ENCODE measurements around the gene CXCR1.
"Not testable (repeated sequence)": the region's sequence is repeated elsewhere in the genome, so short reads cannot be mapped to it uniquely, and the experiment has no call there.

Gene CXCR1

GRCh38 chr2:218166791-218167190, at the start of gene CXCR1:
Gene CXCR1 (minus strand): TSS chr2:218166962. CDS start chr2:218165211, 1,751 bp downstream.
- no peak for DNase-seq

GRCh38 chr2:218216336-218216673, 49.5 kb upstream of the CXCR1 start:
- no peak for DNase-seq

GRCh38 chr2:218214116-218214515, 47.4 kb upstream of the CXCR1 start:
- DNase-seq = no peak

GRCh38 chr2:218209078-218209477, 42.3 kb upstream of the CXCR1 start:
- DNase-seq = no peak

- no peak for DNase-seq
These were observed 35.5 kb upstream of the CXCR1 start for GRCh38 chr2:218202266-218202665.

- no peak for DNase-seq
These were observed 30.2 kb upstream of the CXCR1 start for GRCh38 chr2:218196974-218197373.

- no peak for DNase-seq
These were observed 28.1 kb upstream of the CXCR1 start for GRCh38 chr2:218194880-218195279.

- DNase-seq = no peak
These were observed 26.9 kb upstream of the CXCR1 start for GRCh38 chr2:218193701-218194100.

- no peak for DNase-seq
These were observed 26.2 kb upstream of the CXCR1 start for GRCh38 chr2:218192902-218193430.

GRCh38 chr2:218188528-218188927, 21.8 kb upstream of the CXCR1 start:
- DNase-seq = no peak

GRCh38 chr2:218187296-218188015, 20.7 kb upstream of the CXCR1 start:
- no peak for DNase-seq

- no peak for DNase-seq
These were observed 20.1 kb upstream of the CXCR1 start for GRCh38 chr2:218186876-218187275.

GRCh38 chr2:218186355-218186766, 19.6 kb upstream of the CXCR1 start:
- no peak for DNase-seq

- DNase-seq = no peak
These were observed 17.6 kb upstream of the CXCR1 start for GRCh38 chr2:218184331-218184730.

- no peak for DNase-seq
These were observed 13.8 kb upstream of the CXCR1 start for GRCh38 chr2:218180467-218181114.

- DNase-seq = no peak
These were observed 13.0 kb upstream of the CXCR1 start for GRCh38 chr2:218179782-218180181.

GRCh38 chr2:218172845-218173244, 6.1 kb upstream of the CXCR1 start:
- DNase-seq = no peak

GRCh38 chr2:218171744-218172143, 5.0 kb upstream of the CXCR1 start:
- not testable (repeated sequence) for DNase-seq

- no peak for DNase-seq
These were observed 3.2 kb upstream of the CXCR1 start for GRCh38 chr2:218169757-218170546.

- no peak for DNase-seq
These were observed 2.1 kb upstream of the CXCR1 start for GRCh38 chr2:218168635-218169462.

GRCh38 chr2:218168016-218168415, 1.3 kb upstream of the CXCR1 start:
- no peak for DNase-seq

GRCh38 chr2:218162814-218163213, 3.9 kb downstream of the CXCR1 start:
- DNase-seq = no peak

GRCh38 chr2:218161644-218162043, 5.1 kb downstream of the CXCR1 start:
- DNase-seq = no peak

Data from SIG-M5 (cell line).